Activated CD4-positive, alpha-beta T cell treated with anti-CD3 and anti-CD28 coated beads for 24 hours (primary cell): ENCODE results near the gene LRP1B.

ENCODE experiments used
- DNase-seq, 2 donors: peaks; one replicate each; pipeline ENCODE4 v3.0.0-alpha.2; 2020; ENCODE audit warnings: low read depth in 2 of 2

LRP1B gene

DNA sequence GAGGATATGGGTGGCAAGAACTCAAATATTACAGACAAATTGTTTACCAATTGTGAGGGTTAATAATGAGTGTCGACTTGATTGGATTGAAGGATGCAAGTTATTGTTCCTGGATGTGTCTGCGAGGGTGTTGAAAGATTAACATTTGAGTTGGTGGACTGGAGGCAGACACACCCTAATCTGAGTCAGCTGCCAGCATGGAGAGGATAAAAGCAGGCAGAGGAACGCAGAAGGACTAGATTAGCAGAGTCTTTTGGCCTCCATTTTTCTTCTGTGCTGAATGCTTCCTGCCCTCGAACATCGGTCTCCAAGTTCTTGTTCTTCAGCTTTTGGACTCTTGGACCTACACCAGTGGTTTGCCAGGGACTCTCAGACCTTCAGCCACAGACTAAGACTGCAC, 1503.7 kb downstream of the LRP1B start:
- DNase-seq = no peak

DNA sequence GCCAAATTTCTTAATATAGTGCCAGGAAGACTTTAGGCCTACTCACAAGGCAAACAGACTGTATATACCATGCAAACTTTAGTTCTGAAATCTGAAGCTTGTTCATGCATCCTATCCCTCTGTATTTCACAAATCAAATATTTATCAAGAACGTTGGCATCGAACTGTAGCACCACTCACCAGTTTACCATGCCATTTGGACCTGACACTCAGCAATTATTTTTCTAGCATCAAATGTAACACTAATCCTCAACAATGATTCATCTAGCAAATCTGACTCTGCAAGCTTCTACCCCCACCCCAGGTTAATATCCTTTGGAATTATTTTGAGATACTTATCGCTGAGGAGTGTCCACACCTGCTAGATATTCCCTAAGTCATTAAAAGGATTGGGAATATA, 1506.6 kb downstream of the LRP1B start:
- DNase-seq = no peak

DNA sequence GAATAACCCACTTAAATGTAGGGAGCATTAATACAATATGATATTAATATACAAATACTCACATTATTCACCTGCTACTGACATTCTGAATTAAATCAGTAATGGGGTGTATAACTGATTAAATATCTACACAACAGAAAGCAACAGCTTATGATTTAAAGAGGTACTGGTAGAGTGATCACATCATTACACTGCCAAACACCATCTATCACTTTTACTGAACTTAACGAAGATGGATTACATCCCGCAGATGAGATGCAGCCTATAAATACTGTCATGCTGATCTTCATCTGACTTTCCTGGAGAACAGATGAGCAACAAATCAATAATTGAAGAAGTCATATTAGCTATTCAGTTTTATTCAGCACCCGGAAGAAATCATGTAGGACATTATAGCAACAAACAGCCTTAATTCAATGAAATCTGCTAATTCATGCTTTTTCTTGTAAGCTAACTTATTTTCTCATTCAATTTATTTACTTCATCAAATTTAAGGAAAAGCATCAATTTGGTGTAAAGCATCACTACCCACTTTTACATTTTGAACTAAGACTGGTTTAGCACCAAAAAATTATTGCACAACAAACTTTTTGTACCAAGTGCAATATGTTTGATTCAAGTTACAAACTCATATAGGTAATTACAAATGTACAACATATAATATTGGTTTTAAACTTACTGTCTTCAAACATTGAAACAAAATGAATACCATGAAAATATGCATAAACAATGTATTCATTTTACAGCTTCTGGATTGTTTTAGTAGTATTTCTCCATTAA, 1509.0 kb downstream of the LRP1B start:
- no peak for DNase-seq

DNA sequence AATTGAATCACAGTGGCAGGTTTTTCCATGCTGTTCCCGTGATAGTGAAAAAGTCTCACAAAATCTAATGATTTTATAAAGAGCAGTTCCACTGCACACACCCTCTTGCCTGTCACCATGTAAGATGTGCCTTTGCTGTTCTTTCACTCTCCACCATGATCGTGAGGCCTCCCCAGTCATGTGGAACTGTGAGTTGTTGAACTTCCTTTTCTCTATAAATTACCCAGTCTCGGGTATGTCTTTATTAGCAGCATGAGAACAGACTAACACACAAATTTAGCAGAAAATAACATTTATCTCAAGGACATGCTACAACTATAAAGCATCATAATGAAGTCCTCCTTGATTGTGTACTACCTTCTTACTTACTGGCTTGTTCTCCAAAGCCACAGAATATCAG, 1526.0 kb downstream of the LRP1B start:
- DNase-seq = no peak

DNA sequence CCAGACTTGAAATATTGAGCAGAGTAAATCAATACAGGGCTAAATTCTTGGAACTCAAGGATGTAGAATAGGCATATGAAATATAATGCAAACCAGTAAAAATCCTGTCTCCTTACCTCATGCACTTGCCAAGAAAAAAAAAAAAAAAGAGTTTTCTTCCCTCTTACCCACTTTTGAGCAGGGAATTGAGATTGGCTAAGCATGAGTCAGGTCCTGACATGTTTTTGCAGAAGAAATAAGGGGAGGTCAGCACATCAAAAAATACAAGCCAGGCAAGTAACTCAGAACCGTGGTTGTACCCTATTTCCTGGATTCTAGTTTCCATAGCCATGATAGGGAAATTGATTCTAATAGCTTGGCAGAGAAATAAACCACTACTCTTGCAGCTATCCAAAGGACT, 1526.7 kb downstream of the LRP1B start:
- no peak for DNase-seq

DNA sequence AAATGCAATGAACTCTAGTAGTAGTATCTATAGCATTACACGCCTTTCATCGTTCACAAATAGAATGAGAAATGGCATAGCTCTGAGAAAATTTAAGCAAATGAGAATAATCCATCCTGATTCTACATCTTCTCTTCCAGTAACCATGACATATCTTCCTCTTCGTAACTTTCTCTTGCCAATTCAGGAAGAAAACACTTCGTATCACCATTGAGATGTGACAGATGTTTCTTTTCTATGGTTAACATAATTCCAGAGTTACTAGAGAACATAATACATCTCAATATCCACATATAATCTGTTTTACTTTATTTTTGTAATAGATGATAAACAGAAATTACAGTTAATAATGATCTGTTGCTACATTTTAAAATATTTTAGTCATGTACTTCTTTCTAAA, 1527.4 kb downstream of the LRP1B start:
- no peak for DNase-seq

DNA sequence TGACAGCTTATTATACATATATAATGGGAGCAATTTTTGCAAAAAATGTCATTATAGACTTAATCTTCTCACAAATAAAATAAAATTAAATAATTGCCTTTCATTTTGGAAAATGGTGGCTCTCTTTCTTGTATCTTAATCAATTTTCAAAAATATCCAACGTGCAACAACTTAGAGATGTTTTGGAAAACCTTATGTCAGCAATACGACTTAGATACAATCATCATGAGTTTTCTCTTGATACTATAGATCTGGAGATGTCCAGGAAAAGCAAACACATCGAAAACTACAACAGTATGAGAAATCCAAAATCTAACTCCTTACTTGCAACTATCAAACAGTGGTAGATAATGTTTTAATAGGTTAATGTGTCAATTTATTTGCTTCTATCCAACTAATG, 1529.0 kb downstream of the LRP1B start:
- DNase-seq = no peak

DNA sequence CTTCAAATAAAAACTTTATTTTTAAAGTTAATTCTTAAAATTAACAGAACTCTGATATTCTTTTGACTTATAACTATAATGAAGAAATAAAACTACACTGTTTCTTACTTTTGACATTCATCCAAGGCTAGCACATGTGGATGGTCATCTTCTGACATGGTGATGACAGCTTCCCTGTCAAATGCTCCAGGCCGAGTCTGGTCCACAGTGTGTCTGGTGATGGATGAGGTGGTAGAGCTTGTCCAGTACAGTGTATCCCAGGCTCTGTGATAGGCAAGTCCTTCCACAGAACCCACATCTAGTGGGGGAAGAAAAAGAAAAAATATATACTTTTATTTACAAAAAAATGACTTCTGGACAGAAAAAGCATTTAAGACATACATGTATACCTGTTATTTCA, 1529.5 kb downstream of the LRP1B start:
- no peak for DNase-seq

DNA sequence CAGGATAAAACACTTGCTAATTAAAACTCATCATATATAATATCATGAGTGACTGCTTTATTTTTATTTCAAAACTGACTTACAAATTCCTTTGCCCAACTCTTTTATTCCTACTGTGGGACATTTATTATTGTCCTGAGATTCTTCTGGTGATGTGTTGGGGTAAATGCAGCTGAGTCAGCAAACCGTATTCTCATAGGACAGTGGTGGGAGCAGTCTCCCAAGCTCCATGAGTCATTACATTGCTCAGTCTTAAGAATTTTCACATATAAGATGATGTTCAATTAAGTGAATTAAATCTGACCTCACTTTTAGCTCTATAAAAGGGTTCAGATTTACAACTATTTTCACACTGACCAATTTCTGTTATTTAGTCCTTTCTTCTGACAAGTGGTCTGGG, 1530.7 kb downstream of the LRP1B start:
- no peak for DNase-seq

DNA sequence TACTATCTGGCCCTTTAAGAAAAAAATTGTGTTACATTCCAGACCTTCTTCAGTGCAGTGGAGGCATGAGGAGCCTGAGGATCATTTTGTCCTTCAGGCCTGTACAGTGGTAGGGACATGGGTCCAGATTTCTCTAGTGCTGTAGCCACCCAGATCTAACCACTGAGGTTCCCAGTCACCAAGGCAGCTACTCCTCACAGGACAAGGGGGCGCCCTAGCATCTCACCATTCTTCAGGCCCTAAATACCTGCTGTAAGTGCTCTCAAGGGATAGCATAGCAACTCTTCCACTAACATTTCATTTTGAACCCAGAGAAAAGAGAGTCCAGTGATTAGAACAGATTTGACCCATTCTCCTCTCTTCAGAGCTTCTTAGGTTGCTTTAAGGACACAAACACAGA, 1533.0 kb downstream of the LRP1B start:
- DNase-seq = no peak

DNA sequence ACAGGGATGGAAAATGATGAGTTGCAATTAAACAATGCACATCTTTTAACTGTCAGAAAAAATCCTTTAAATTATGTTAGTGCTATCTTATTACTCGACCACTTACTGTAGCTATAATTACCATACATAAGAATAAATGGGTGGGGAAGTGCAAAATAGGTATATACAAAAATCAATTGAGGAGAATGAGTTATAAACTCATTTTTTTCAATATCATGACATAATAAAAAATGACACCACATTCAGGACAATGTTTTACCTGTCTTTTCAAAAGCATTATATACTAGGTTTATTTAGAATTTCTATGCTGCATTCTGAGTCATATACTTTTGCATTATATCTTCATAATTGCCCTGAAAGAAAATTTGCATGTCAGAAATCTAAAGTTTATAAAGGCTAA, 1533.6 kb downstream of the LRP1B start:
- DNase-seq = no peak

DNA sequence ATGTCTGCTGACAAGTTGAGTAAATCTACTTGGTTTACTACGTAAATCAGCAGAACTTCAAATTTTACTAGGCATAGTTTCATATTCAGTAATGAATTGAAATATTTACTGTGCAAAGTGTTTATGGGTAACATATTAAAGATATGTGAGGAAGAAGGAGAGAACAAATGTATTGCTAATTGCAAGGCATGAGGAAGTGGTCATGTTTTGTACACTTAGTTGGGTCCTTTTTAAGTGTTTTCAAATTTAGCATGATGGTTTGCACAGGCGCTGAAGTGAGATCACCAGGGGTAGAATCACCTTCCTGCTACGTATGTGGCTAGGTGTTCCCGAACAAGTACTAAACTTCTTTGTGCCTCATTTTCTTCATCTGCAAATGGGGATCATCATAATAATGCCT, 1534.4 kb downstream of the LRP1B start:
- no peak for DNase-seq

DNA sequence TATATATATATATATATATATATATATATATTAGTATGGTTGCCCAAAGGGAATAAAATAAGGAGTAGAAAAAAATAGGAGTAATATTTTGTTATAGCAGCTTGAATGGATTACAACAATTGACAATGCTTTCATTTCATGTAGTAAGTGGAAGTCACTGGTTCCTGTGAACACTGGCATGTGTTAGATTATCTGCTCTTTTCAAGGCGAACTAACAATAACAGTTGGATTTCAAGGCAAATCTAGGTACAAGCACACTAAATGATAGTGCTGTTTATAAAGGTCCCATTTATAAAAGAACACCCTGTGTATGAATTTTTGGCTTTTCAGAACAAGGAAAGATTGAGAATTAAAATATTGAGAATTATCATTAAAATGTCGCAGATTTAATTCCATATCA, 1535.7 kb downstream of the LRP1B start:
- DNase-seq = no peak

DNA sequence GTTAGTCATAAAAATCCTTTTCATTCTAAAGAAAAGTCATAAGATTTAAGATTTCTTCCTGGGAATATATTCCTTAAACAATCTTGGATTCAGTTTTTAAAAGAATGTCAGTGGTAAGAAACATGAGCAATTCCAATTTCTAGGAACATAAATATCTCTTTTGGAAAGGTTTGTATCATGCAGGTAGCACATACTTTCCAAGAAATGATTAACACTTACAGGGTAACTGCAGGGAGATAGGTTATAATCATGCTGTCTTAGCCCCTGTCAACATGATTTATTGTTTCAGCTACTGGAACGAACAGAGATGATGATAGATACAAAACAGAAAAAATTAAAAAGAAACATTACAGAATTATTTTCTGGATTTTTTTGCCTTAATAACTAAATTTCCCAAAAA, 1537.7 kb downstream of the LRP1B start:
- DNase-seq = no peak

DNA sequence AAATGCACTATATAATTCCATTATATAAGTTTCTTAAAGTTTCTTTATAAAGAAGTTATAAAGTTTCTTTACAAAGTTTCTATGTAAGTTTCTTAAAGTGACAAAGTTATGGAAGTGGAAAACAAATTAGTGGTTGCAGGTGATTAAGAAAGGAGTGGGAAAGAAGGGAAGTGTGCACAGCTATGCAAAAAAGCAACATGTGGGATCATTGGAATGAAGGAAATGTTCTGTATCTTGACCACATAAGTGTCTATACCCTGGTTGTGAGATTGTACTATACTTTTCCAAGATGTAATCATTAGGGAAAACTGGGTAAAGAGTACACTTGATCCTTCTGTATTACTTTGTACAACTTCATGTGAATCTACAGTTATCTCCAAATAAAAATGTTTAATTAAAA, 1541.1 kb downstream of the LRP1B start:
- no peak for DNase-seq

DNA sequence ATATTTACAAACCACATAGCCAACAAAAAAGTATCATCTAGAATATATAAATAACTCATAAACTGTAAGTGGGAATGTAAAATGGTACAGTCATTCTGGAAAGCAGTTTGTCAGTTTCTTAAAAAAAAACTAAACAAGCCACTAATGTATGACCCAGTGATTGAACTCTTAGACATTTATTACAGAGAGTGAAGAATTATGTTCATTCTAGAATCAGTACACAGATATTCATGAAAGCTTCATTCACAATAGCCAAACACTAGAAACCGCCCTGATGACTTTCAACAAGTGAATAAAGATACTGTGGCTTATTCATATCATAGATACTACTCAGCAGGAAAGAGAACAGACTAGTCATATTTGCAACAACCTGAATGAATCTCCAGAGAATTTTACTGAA, 1541.5 kb downstream of the LRP1B start:
- no peak for DNase-seq

DNA sequence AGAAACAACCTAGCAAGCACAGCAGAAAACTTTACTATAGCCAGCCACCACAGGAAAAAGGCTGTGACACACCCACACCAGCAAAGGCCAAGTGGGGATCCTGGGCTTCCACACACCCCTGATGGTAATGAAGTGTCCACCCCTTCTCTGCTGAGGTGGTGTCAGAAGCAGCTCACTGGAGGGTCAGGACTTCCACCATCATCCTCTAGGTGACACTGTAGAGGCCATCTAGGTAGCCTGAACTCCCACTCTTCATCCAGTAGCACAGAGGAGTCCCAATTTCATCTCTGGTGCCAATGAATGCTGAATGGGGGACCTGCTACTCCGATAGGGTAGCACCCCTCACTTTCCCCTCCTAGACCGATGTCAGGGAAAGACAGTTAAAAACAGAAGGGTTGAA, 1544.4 kb downstream of the LRP1B start:
- no peak for DNase-seq

DNA sequence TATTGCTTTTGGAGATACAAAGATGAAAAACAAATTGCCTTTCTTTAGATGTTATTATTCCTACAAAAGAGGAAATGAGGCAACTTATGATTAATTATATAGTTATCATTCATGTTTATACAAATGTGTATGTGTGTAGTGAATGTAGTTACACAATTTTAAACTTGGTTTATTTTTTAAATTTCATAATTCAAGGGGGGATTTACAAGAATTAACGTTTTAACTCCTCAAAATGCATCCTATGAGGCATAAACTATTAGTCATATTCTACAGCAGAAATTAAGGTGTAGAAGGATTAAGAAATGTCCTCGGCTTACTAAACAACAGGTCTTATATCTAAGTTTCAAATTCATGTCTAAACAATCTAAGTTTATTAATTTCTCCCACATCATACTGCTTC, 1545.8 kb downstream of the LRP1B start:
- no peak for DNase-seq

DNA sequence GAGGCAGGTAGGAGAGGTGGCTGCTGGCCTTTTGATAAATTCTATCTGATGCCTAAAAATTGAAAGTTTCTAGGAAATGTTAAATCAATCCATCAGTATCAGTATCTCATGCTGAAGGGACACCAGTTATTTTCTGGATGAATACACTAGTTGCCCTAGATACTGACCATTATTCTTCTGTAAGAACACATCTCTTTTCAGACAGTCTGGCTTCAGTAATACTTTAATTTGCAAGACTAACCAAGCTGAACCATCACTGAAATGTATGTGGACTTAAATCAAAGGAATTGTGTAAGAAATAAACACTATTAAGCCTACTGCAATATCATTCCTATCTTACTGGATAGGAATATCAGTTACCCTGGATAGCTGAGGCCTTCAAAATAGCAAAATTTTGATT, 1546.3 kb downstream of the LRP1B start:
- DNase-seq = no peak

DNA sequence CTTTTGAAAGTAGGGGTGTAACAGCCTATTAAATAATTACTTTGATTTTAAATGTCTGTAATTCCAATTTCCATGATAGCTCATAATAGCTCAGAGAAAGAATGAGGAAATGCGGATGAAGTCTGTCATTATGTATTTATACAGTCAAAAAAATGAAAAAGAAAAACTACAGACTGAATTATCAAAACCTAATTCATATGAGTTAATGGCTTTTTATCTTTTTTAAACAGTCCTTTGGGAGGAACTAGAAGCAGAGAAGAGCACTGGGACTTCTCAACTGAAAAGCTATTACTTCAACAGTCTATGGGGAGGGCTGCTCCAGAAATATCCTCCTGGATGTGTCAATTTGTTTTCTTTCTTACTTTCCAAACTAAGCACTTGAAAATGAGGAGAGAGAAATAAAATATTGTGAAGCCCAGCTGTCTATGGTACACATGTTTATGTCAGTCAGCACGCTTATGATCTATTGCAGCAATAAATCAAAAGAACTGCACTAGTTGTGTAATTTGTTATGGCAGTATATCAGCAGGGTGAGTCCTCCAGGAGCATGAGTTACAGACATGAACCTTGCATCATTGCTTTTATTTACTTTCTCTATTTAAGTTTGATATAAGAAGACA, 1550.2 kb downstream of the LRP1B start:
- DNase-seq = no peak

DNA sequence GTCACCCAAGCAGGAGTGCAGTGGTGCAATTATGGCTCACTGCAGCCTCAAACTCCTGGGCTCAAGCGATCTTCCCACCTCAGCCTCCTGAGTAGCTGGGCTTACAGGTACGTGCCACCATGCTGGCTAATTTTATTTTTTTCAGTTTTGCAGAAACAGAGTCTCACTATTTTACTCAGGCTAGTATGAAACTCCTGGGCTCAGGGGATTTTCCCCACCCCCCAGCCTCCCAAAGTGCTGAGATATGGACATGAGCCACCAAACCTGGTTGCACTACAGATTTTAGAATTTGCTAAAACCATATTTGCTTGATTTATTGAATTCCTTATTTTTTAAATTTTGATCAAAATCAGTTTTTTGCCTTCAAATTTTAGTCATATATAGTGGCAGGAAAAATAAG, 1553.4 kb downstream of the LRP1B start:
- DNase-seq = no peak

DNA sequence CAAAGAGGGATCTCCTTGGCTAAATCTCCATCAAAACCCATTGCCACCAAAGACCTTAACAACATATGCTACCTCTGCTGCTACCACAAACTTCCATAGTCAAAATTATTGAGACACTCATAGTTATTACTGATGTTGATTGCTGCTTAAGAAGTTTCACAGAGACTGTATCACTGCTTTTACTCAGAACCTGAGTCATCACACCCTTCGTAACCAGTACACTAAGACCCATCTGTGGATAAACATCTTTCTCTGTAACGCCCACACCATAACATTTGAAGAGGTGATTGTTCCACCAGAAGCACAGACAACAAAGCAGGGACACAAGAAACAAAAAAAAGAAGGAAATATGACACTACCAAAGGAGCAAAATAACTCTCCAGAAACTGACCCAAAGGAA, 1563.1 kb downstream of the LRP1B start:
- DNase-seq = no peak

DNA sequence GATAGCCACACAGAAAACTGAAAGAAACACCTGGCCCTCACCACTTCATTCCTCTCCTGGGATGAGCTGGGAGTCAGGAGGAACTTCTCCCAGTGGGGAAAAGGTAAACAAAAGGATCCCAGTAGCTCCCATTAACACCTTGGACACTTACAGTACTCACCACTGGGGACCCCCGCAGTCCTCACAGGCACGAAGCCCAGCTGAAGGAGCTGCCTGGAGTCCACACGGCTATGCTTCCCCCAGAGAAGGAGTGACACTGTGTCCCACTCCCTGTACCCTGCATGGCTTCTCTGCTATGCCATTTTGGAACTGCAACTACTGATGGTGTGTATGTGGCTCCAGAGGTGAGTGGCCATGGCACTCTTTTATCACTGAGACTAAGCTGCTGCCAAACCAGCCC, 1565.1 kb downstream of the LRP1B start:
- DNase-seq = no peak

DNA sequence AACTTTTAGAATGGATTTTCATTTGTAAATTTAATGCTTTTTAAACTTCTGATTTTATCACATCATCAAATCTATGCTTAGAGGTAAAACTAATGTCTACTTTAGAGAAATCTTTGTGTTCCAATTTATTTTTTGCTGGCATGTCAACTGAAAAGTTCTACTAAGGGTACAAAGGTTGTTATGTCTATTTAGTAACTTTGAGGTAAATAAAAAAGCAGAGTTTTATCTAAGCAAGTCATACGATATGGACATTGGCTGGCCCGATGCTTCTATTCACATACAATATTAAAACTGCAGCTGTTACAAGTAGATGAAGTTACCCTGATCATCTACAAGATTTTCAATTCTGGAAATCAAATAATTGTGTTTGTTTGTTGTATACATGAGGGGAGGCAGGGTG, 1575.1 kb downstream of the LRP1B start:
- no peak for DNase-seq
